GM21367 (cell line): ENCODE data around the gene NPC1.
A peak's percentile ranks its signal among the peaks of the same experiment; 100 is the strongest.
"Not testable (repeated sequence)": the region's sequence is repeated elsewhere in the genome, so short reads cannot be mapped to it uniquely, and the experiment has no call there.

Experiments
- ATAC-seq: cut with Tn5 transposase; IDR thresholded peaks from one replicate; pipeline ENCODE4 v1.9.1; 2021; ENCODE audit not compliant: unreplicated experiment

NPC1 gene

DNA sequence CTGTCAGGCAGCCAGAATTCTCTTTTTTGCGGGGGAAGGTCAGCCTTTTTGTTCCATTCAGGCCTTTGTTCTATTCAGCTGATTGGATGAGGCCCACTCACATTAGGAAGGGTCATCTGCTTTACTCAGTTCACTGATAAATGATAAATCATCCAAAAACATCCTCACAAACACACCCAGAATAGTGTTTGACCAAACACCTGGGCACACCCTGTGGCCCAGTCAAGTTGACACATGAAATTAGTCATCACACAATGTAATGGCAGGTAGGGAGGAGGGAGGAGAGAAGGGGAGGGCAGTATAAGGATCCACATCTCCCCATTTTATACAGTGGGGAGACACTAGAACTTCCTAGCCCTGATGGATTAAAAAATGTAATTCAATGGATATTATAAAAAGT, 91.3 kb downstream of the NPC1 start:
- no peak for ATAC-seq

DNA sequence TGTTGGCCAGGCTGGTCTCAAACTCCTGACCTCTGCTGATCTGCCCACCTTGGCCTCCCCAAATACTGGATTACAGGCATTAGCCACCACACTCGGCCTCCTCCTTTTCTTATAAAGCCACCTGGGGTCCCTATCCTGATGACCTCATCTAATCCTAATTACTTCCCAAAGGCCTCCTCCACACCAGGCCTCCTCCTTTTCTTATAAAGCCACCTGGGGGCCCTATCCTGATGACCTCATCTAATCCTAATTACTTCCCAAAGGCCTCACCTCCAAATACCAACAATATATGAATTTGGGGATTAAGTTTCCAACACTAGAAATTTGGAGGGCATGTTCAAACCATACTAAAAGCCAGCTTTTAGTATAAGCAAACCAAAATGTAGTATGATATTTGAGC, 92.7 kb downstream of the NPC1 start:
- ATAC-seq: no peak

DNA sequence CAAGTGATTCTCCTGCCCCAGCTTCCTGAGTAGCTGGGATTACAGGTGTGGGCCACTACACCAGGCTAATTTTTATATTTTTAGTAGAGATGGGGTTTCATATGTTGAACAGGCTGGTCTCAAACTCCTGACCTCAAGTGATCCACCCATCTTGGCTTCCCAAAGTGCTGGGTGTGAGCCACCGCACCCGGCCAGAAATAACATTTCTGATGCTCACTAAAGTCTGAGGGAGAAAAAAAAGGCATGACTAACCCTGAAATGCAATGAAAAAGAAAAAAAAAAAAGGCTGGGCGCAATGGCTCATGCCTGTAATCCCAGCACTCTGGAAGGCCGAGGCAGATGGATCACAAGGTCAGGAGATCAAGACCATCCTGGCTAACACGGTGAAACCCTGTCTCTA, 96.7 kb downstream of the NPC1 start:
- ATAC-seq: not testable (repeated sequence)

DNA sequence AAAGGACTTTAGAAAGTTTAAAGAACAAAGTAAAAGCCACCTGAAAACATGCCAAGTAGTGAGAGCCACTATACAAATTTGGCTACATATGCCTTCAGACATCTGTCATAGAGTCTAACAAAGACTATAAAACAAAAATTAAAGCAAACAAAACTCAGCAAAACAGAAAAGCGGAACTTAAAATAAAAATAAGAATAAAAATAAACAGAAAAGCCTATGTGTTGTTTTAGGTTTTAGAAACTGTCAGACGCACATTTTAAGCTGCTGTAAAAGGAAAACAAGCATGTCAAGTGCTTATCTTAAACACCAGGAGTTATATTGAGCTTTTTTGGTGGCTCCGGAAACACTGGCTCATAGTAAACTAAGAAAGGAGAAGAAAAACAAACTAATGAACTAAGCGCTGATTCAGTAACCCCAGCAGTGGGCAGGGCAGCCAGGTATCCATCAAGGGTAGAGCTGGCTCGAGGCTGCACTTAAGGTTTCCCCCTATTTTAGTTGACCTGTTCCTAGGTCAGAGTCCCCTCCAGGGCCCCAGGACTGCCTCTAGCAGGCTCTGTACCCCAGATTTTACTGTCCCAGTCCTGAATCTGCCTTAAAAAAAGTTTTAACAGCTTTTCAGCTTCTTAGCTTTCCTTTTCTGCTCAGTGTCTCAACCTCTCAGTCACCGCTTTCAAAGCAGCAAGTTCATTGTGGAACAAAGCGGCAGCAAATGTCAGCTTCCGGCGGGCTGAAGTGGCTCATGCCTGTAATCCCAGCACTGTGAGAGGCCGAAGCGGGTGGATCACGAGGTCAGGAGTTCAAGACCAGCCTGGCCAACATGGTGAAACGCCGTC, 98.4 kb downstream of the NPC1 start:
- peak; percentile 58 for ATAC-seq

DNA sequence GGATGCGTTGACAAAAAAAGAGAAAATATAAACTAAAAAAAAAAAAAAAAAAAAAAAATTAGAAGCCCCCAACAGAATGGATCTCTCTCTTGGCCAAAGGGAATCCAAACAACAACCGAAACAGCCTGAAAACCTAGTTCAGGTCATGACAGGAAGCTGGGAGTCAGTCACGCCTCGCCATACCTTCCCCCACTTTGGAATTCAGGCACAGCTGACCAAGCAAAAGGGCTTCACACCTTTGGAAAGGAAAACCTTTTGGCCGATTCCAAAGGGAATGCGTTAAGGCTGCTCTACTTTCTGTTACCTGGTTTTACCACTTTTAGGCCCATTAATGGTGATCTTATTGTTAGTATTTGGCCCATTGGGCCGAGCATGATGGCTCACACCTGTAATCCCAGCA, 100.9 kb downstream of the NPC1 start:
- no peak for ATAC-seq

DNA sequence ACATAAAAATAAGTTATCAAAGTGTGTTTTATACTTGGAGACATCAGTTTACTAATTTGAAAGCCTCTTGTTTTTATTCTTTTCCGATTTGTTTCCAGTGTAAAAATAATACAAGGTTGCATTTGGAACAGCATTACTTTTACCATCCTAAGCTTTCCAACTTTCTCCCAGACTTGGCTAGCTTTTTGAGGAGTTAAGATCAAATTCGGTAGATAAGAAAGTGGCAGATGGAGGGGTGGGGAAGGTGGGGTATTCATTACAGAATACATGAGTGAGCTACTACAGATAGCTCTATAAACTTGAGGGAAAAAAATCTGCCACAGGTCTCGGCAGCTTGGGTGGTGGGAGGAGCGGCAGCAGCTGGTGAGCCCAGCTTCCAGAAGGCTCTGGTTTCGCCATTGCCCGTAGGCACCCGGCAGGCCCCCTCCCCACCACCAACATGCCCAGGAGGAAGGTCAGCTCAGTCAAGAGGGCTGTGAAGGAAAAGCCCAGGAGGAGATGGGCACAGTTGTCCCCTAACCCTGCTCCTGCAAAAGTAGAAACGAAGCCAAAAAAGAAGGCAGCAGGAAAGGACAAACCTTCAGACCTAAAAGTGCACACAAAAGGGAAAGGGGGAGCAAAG, 101.6 kb downstream of the NPC1 start:
- ATAC-seq: no peak
